ENCODE measurements around the gene AKAP7.

The AKAP7 gene

GRCh38 chr6:131199568-131200272, 64.5 kb downstream of the AKAP7 start:
- Histone ChIP-seq H3K36me3 (ENCODE audit: insufficient read depth, low read length) (no peaks in the 10 kb centered on the region), H3K4me2 (ENCODE audit: insufficient read depth, low read length) (peak overlapping the region; percentile 56), H3K4me1 (ENCODE audit: insufficient read depth, low read length) (peaks cover 69% of the 10 kb centered on the region), H2AFZ (ENCODE audit: low read depth, low read length) (peak overlapping the region; percentile 61), H4K20me1 (ENCODE audit: insufficient read depth, low read length) (no peaks in the 10 kb centered on the region), H3K79me2 (ENCODE audit: insufficient read depth, low read length) (no peaks in the 10 kb centered on the region), H3K9ac (ENCODE audit: low read depth, low read length) (peak overlapping the region; percentile 55), H3K27ac (ENCODE audit: low read length) (peak overlapping the region; percentile 95), H3K9me3 (ENCODE audit: insufficient read depth, low read length, severe bottlenecking) (no peaks in the 10 kb centered on the region), H3K27me3 (ENCODE audit: insufficient read depth, low read length, poor library complexity) (no peaks in the 10 kb centered on the region), H3K4me3 (ENCODE audit: low read depth in 1 of 2, low read length in 2 of 2) (peak overlapping the region in 1 of 2 experiments; percentile 45; a peak in 2 of 4 replicates)
- TF ChIP-seq CTCF (IDR thresholded peaks at IDR 0.05; ENCODE audit: borderline replicate concordance, extremely low read depth, low read length, poor library complexity, severe bottlenecking) (peak; percentile 99), EZH2 (IDR thresholded peaks at IDR 0.05; ENCODE audit: borderline replicate concordance, low read depth, low read length, severe bottlenecking) (no peak)
- peak; percentile 90 for DNase-seq
- ATAC-seq (ENCODE audit: insufficient read depth, low read depth), result peak; percentile 88

DNA sequence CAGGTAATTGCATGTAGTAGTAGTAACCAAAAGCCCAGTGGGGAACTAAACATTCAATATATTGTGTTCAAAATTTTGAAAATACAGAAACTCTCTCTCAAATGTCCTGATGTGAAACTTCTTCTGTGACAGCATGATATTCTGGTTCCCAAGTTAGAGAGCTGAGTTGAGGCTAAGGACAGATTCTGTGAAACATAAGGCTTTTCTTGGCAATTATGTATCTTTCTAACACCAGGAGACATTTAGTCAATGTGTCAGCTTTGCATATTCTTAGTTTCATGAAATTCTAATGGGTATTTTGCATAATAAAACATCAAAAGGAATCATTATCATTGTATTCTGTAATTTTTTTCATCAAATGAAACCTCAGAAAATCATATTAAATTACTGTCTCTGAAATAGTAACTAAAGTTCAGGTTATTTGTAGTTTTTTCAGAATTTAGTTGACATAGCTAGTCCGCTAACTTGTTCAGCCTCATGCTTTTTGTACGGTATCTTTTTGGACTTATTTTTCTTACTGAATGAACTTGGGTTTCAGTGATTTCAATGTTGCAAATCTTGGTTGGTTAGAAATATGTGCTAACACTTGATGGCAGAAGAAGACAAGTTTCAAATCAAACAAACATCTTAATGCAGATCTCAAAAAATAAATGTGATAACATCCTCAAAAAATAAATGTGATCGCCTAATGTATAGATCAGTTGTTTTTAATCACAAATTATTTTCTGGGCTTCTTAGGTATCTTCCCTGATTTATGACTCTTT, 70.4 kb downstream of the AKAP7 start:
- Histone ChIP-seq H3K36me3 (ENCODE audit: insufficient read depth, low read length) (no peaks in the 10 kb centered on the region), H2AFZ (ENCODE audit: low read depth, low read length) (no peak overlapping the region), H3K9ac (ENCODE audit: low read depth, low read length) (no peak overlapping the region), H3K4me3 (ENCODE audit: low read depth in 1 of 2, low read length in 2 of 2) (no peak overlapping the region), H3K4me2 (ENCODE audit: insufficient read depth, low read length) (no peak overlapping the region), H3K27me3 (ENCODE audit: insufficient read depth, low read length, poor library complexity) (no peaks in the 10 kb centered on the region), H4K20me1 (ENCODE audit: insufficient read depth, low read length) (no peaks in the 10 kb centered on the region), H3K9me3 (ENCODE audit: insufficient read depth, low read length, severe bottlenecking) (no peaks in the 10 kb centered on the region), H3K4me1 (ENCODE audit: insufficient read depth, low read length) (peaks cover 27% of the 10 kb centered on the region), H3K79me2 (ENCODE audit: insufficient read depth, low read length) (no peaks in the 10 kb centered on the region), H3K27ac (ENCODE audit: low read length) (no peak overlapping the region)
- ATAC-seq (ENCODE audit: insufficient read depth, low read depth) (no peak), DNase-seq (no peak)
- TF ChIP-seq CTCF (IDR thresholded peaks at IDR 0.05; ENCODE audit: borderline replicate concordance, extremely low read depth, low read length, poor library complexity, severe bottlenecking) (peak; percentile 4), EZH2 (IDR thresholded peaks at IDR 0.05; ENCODE audit: borderline replicate concordance, low read depth, low read length, severe bottlenecking) (no peak)

- Histone ChIP-seq H3K79me2 (ENCODE audit: insufficient read depth, low read length) (no peaks in the 10 kb centered on the region), H3K9me3 (ENCODE audit: insufficient read depth, low read length, severe bottlenecking) (no peaks in the 10 kb centered on the region), H3K4me2 (ENCODE audit: insufficient read depth, low read length) (no peak overlapping the region), H3K27ac (ENCODE audit: low read length) (no peak overlapping the region), H2AFZ (ENCODE audit: low read depth, low read length) (no peak overlapping the region), H3K4me1 (ENCODE audit: insufficient read depth, low read length) (peaks cover 21% of the 10 kb centered on the region), H3K27me3 (ENCODE audit: insufficient read depth, low read length, poor library complexity) (no peaks in the 10 kb centered on the region), H3K36me3 (ENCODE audit: insufficient read depth, low read length) (no peaks in the 10 kb centered on the region), H3K4me3 (ENCODE audit: low read depth in 1 of 2, low read length in 2 of 2) (no peak overlapping the region), H4K20me1 (ENCODE audit: insufficient read depth, low read length) (no peaks in the 10 kb centered on the region), H3K9ac (ENCODE audit: low read depth, low read length) (no peak overlapping the region)
- ATAC-seq (ENCODE audit: insufficient read depth, low read depth), result no peak
- no peak for TF ChIP-seq CTCF (IDR thresholded peaks at IDR 0.05; ENCODE audit: borderline replicate concordance, extremely low read depth, low read length, poor library complexity, severe bottlenecking)
- no peak for TF ChIP-seq EZH2 (IDR thresholded peaks at IDR 0.05; ENCODE audit: borderline replicate concordance, low read depth, low read length, severe bottlenecking)
- DNase-seq, result no peak
Observed at GRCh38 chr6:131206463-131207251, 71.4 kb downstream of the AKAP7 start.
